Inflammatory macrophage treated with lipopolysaccharide for 1 hour (primary cell): ENCODE results near the gene PARP14.
"Not testable (repeated sequence)": the region's sequence is repeated elsewhere in the genome, so short reads cannot be mapped to it uniquely, and the experiment has no call there.

ENCODE experiments used
- DNase-seq, 2 donors: peaks; one replicate each; pipeline ENCODE4 v3.0.0-alpha.2; 2020 to 2022

Gene PARP14

DNA sequence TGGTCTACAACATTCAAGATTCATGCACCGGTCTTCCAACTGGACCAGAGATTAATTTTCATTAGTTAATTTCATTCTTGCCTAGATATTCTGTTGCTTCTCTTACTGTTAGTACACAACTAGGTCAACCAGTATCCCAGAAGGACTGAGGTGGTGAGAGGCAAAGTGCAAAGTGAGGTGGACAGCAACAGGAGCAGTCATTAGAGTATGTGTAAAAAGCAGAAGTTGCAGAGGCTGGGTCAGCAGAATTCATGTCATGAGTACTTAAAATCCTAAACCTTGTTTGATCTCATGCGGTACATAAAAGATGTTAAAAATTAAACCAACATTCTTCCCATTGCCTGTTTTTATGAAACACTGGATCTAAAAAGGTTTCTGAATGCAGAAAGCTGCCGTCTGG lies 46.7 kb downstream of the PARP14 start:
- DNase-seq, result peak in 1 of 2 donors; percentile 5

DNA sequence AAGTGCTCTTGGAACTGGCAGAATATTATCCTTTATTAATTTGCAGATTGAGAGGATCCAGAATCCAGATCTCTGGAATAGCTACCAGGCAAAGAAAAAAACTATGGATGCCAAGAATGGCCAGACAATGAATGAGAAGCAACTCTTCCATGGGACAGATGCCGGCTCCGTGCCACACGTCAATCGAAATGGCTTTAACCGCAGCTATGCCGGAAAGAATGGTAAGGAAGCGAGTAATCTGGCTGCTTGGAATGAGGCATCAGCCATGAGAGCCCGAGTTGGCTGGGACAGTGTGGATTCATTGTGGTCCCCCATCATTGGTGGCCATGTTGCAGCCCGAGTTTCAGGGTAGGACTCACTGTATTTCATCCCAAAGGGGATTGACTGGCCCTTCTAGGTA lies 47.1 kb downstream of the PARP14 start:
- DNase-seq, result no peak

DNA sequence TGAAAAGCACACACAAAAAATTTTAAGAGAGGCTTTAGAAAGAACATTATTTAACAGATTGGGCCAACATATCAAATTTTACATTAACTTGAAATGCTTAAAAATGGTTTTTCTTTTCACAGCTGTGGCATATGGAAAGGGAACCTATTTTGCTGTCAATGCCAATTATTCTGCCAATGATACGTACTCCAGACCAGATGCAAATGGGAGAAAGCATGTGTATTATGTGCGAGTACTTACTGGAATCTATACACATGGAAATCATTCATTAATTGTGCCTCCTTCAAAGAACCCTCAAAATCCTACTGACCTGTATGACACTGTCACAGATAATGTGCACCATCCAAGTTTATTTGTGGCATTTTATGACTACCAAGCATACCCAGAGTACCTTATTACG lies 47.5 kb downstream of the PARP14 start:
- DNase-seq, result no peak

- DNase-seq, result no peak
Measured at GRCh38 chr3:122728756-122729514, 48.3 kb downstream of the PARP14 start.

DNA sequence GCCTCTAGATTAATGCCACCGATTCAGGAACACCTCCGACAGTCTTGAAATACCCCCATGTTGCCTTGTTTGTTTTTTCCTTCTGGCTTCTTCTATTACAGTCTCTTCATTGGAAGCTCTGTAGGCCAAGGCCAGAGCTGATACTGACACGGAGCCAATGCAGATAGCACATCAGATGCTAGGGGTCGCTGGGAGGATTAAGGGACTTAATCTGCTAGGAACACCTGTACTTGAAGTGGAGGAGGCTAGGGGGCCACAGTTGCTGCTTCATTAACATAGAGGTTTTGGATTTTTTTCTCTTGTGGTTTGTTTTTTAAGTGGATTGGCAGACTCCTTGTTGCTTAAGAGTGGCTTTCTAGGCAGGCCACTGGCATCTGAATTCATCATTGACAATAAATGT lies 49.6 kb downstream of the PARP14 start:
- DNase-seq, result no peak

DNA sequence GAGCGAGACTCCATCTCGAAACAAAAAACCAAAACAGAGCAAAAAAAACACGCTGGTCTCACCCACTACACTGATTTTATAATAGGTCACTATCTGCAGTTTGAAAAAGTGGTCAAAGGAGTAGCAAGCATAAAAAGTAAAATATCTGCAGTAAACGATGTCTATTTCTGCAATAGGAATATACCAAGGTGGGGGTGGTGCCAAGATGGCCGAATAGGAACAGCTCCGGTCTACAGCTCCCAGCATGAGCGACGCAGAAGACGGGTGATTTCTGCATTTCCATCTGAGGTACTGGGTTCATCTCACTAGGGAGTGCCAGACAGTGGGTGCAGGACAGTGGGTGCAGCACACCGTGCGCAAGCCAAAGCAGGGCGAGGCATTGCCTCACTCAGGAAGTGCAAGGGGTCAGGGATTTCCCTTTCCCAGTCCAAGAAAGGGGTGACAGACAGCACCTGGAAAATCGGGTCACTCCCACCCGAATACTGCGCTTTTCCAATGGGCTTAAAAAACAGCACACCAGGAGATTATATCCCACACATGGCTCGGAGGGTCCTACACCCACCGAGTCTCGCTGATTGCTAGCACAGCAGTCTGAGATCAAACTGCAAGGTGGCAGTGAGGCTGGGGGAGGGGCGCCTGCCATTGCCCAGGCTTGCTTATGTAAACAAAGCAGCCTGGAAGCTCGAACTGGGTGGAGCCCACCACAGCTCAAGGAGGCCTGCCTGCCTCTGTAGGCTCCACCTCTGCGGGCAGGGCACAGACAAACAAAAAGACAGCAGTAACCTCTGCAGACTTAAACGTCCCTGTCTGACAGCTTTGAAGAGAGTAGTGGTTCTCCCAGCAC lies 52.3 kb downstream of the PARP14 start:
- DNase-seq, result not testable (repeated sequence)

DNA sequence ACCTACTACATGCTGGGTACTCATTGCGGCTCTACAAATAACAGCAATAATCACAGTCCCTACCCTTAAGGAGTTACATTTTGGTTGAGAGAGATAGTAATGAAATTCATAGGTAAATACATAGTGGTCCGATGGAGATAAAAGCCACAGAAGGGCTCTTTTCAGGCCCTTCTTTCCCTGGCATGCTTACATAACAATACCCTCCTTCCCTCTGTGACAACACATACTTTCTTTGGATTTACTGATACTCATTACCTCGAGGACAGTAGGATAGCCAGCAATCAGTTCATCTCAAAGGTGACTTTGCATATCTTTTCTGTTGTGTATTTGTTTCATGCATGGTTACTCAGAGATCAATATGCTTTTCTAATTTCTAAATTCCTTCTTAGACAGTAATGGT lies 58.5 kb downstream of the PARP14 start:
- DNase-seq, result no peak

DNA sequence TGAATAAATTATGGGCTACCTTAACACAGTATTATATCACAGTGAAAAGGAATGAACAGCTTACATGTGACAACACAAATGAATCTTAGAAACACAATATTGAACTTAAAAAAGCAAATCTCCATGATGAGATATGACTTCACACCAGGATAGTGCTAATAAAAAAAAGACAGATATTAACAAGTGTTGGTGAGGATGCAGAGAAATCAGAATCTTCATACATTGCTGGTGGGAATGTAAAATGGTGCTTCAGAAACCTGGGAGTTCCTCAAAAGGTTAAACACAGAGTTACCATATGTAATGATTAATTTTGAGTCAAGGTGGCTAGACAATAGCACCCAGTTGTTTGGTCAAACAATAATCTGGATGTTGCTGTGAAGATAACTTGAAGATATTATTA lies 61.6 kb downstream of the PARP14 start:
- DNase-seq, result no peak

- DNase-seq, result no peak
Measured at GRCh38 chr3:122743581-122744120, 63.0 kb downstream of the PARP14 start.

GRCh38 chr3:122745369-122746021 lies 64.9 kb downstream of the PARP14 start:
- peak; percentile 84 to 96 for DNase-seq

- DNase-seq, result not testable (repeated sequence)
Measured at GRCh38 chr3:122747295-122747694, 66.7 kb downstream of the PARP14 start.

DNA sequence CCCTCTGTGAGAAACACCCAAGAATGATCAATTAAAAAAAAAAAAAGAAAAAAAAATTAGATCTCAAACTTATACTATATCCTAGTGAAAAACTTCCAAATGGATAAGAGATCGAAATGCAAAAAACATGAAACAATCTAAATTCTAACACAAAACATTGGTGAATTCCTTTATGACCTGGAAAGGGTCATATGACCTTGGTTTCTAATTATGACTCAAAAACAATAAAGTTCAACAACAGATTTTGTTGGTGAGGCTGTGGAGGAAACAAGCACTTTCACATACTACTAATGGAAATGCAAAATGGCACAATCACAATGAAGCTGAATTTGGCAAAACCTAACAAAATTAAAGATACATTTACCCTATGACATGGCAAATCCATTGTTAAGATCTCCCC lies 67.7 kb downstream of the PARP14 start:
- DNase-seq, result no peak

GRCh38 chr3:122754929-122755328 lies 74.3 kb downstream of the PARP14 start:
- peak; percentile 60 to 74 for DNase-seq

DNA sequence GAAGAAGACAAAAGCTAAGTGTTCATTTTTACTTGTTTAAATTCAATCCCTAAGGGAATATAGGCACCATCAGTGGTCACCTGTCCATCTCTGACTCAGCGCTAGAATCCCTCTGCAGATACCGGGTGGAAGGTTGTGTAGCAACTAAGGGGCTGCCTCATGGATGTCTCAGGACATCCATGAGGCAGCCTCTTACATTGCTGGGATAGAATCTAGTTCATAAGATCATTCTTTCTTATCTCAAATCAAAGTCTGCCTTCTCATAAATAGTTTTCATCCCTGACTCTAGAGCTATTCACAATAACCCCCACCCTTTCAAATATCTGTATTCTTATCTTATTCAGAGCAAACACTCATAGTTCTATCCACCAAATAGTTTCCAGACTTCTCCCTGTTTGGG lies 74.9 kb downstream of the PARP14 start:
- no peak for DNase-seq

- DNase-seq, result peak; percentile 78 to 83
Measured at GRCh38 chr3:122758877-122759560, 78.4 kb downstream of the PARP14 start.

DNA sequence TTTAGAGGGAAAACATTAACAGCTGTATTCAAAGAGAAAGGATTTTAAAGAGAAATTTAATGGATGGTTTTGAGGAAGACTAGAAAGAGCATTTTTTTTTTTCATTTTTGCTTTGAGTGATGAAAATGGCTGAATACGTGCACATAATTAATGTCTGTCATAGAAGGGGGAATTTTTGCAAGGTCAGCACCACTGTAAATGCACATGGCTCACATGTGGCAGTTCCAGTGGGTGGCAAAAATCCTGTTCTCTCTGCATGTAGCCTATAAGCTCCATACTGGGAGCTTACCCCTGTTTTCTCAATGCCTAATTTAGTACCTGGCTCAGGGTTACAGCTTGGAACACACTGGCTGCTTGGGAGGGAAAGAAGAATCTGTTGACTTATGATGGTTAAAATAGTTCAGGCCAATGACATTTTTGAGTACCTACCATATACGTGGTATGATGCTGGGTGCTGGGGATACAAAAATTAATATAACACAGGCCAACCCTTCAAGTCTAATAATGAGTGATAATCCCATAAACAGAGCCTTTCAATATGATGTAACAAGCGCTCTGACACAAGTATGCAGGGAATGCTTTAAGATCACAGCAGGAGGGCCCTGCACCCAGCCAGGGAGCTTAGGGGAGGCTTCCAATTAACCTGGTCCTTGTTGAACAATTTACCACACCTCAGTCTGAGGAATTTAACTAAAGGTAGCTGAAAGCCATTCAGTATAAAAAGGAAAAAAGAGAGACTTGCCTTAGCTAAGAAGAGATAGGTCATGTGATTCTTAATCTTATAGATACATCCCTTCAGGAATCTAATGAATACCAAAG lies 80.0 kb downstream of the PARP14 start:
- DNase-seq, result peak in 1 of 2 donors; percentile 31

- DNase-seq, result no peak
Measured at GRCh38 chr3:122766430-122766829, 85.8 kb downstream of the PARP14 start.

DNA sequence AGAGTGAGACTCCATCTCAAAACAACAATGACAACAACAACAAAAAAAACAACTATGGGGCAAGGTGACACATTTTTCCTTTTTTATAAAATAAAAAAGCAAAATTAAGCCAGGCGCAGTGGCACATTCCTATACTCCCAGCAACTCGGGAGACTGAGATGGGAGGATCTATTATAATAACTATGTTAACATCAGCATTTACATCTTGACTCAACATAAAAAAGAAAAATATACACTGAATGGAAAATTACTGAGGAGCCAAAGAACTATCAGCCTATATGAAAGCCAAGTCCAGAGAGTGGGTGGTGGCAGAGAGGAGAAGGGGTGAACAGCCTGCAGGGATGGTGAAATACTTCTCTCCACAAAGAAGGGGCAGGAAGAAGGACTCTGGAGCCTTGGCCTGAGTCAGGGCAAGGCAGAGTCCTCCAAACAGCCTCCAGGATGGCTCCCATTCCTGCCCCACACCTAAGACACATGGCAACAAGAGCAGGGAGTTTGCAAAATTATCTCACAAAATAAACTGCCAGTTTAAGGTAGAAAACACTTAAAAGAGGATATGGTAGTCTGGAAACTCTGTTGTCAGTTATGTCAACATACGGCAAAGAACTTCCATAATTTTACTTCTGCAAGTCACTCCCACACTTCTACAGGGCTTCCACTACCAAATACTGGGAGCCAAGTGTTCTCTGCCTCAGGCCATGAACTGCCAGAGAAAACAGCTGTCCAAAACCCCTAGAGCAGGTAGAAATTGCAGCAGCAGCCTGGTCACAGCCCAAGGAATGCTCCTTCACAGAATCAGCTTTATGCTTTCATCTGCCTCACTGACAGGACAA lies 87.1 kb downstream of the PARP14 start:
- peak; percentile 75 to 92 for DNase-seq

DNA sequence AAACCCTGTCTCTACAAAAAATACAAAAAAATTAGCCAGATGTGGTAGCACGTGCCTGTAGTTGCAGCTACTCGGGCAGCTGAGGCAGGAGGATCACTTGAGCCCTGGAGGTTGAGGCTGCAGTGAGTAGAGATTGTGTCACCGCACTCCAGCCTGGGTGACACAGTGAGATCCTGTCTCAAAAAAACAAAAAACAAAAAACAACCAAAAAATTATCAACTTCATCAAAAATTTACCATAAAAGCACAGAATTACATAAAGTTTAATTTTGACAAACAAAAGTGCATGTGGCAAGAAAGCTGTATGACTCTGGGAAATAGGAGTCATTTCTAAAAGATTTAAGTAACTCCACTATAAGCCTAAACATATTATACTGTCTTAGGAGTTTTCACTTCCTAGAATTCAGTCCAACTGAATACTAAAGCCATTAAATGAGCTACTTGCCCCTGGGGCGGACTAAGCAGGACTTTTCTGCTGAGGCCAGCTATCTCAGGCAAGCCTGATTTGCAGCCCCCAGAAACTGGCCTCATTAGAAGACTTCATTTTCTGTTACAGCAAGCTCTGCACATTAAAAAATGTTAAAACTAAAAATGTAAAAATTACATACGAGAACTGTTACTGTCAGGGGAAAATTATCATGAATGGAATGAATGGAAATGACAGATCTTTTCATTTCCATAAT lies 90.0 kb downstream of the PARP14 start:
- DNase-seq, result peak; percentile 66 to 79

DNA sequence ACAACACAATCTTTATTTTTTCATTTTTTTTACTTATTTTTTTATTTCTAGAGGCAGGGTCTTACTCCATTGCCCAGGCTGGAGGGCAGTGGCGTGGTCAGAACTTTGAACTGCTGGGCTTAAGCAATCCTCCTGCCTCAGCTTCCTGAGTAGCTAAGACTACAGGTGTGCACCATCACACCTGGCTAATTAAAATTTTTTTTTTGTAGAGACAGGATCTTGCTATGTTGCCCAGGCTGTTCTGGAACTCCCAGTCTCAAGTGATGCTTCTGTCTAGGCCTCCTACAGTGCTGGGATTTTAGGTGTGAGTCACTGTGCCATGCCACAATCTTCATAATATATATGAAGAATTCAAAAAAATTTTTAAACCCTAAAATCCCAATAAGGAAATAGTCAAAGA lies 92.2 kb downstream of the PARP14 start:
- DNase-seq, result no peak
